Measurements from ENCODE around the gene LPP. TPM values are rescaled to one million over a fixed set of nuclear protein-coding genes. Genes with fewer than 3 reads are reported as not detected.

Gene LPP
- total RNA-seq, 6 donors from 2014 or later, result 86.0 to 196 (median 160) TPM

DNA sequence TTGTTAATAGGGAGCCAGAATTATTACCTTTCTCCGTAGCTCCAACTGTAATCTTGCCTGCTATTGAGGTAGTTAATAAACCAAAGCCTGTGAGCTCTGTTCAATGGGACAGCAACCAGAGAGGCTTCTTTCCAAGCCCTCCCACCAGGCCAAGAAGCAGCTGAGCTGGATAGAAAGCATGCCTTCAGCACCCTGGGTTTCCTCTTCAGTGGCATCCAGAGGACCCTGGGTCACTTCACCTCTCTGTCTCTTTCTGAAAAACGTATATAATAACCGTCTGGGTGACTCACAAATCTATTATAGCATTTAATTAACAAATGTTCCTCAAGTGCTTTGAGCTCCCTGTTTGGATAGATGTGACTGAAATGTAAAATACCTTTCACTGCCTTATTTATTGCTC is 420.0 kb downstream of the LPP start:
- DNase-seq (no peak), ATAC-seq (ENCODE audit: low FRiP score in 2 of 2) (no peak)
- Histone ChIP-seq H3K4me1 (peaks cover 0 to 17% (median 6%) of the 10 kb centered on the region in 4 donors), H3K27me3 (no peaks in the 10 kb centered on the region), H3K36me3 (no peaks in the 10 kb centered on the region), H3K27ac (no peak overlapping the region), H3K9me3 (no peaks in the 10 kb centered on the region), H3K4me3 (no peak overlapping the region)
- WGBS, 2 donors, result 85 to 88% methylated on average over 3 of the region's 3 CpGs
- TF ChIP-seq, protein P1, sequence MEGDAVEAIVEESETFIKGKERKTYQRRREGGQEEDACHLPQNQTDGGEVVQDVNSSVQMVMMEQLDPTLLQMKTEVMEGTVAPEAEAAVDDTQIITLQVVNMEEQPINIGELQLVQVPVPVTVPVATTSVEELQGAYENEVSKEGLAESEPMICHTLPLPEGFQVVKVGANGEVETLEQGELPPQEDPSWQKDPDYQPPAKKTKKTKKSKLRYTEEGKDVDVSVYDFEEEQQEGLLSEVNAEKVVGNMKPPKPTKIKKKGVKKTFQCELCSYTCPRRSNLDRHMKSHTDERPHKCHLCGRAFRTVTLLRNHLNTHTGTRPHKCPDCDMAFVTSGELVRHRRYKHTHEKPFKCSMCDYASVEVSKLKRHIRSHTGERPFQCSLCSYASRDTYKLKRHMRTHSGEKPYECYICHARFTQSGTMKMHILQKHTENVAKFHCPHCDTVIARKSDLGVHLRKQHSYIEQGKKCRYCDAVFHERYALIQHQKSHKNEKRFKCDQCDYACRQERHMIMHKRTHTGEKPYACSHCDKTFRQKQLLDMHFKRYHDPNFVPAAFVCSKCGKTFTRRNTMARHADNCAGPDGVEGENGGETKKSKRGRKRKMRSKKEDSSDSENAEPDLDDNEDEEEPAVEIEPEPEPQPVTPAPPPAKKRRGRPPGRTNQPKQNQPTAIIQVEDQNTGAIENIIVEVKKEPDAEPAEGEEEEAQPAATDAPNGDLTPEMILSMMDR (IDR thresholded peaks at IDR 0.05), result no peak
- TF ChIP-seq EP300 (IDR thresholded peaks at IDR 0.05) (no peak), POLR2AphosphoS5 (IDR thresholded peaks at IDR 0.05) (no peak), POLR2A (IDR thresholded peaks at IDR 0.05) (no peak)

DNA sequence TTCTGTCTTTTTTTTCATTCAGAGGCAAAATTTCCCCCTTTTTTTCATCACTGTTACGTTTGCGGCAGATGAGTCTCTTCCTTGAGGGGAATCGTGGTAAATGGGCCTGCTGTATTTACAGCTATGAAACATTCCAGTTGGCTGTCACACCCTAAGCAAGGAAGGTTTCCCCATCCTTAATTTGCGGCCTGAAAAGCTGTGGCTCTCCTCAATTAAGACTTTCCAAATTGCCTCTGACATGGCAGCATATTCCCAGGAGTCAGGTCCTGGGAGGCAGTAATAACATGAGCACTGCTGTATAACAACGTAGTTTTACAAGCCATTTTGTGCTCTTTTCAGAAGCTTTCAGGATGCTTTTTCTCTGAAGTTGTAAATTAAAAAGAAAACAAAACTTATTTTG is 420.9 kb downstream of the LPP start:
- H3K4me3 ChIP-seq, result no peak overlapping the region
- peaks cover 0 to 17% (median 6%) of the 10 kb centered on the region in 4 donors for H3K4me1 ChIP-seq
- no peak overlapping the region for H3K27ac ChIP-seq
- no peak for DNase-seq
- ATAC-seq (ENCODE audit: low FRiP score in 2 of 2), result no peak
- no peaks in the 10 kb centered on the region for H3K36me3 ChIP-seq
- no peaks in the 10 kb centered on the region for H3K27me3 ChIP-seq
- TF ChIP-seq EP300 (IDR thresholded peaks at IDR 0.05), result no peak
- no peak for TF ChIP-seq POLR2A (IDR thresholded peaks at IDR 0.05)
- TF ChIP-seq, protein P1 (IDR thresholded peaks at IDR 0.05), result no peak
- no peak for TF ChIP-seq POLR2AphosphoS5 (IDR thresholded peaks at IDR 0.05)
- no peaks in the 10 kb centered on the region for H3K9me3 ChIP-seq
- WGBS, 2 donors, result 90 to 93% methylated on average over 5 of the region's 5 CpGs

DNA sequence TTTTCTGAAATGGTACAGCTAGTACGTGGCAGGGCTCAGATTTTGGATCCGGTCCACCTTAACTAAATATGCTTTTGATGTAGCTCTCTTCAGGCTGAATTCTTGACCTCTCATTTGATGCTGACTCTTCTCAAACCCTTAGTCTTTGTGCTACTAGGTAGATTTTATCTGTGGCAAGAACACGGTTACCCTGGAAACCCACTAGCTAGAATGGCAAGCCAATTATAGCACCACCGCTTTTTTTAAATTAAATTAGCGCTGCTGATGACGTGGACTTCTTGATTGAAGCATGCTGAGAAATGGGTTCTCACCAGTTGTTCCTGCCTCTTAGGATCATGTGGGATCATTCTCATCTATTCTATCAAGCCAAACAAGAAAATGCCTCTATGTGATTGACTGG is 421.5 kb downstream of the LPP start:
- TF ChIP-seq EP300 (IDR thresholded peaks at IDR 0.05), result no peak
- TF ChIP-seq POLR2A (IDR thresholded peaks at IDR 0.05), result no peak
- TF ChIP-seq, protein P1 (IDR thresholded peaks at IDR 0.05), result no peak
- no peak for TF ChIP-seq POLR2AphosphoS5 (IDR thresholded peaks at IDR 0.05)
- DNase-seq, result no peak
- ATAC-seq (ENCODE audit: low FRiP score in 2 of 2), result no peak
- H3K27ac ChIP-seq, result no peak overlapping the region
- no peaks in the 10 kb centered on the region for H3K9me3 ChIP-seq
- 94 to 95% methylated on average over 6 of the region's 6 CpGs for WGBS, 2 donors
- H3K4me3 ChIP-seq, result no peak overlapping the region
- H3K36me3 ChIP-seq, result no peaks in the 10 kb centered on the region
- peaks cover 0 to 17% (median 6%) of the 10 kb centered on the region in 4 donors for H3K4me1 ChIP-seq
- no peaks in the 10 kb centered on the region for H3K27me3 ChIP-seq

DNA sequence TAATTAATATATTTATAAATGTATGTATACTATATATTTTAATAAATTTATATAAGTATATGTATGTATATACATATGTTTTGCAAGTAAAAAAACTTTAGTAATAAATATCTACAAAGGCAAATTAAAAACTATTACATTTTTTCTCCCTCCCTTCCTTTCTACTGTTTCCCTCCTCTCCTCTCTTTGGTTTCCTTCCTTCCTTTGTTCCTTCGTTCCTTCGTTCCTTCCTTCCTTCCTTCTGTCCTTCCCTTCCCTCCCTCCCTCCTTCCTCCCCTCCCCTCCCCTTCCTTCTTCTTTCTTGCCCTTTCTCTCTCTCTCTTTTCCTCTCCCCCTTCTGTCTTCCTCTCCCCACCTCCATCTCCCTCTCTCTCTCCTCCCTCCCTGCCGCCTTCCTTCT is 423.6 kb downstream of the LPP start:
- H3K4me1 ChIP-seq, result peaks cover 0 to 5% (median 0%) of the 10 kb centered on the region in 4 donors
- TF ChIP-seq, protein P1 (IDR thresholded peaks at IDR 0.05), result no peak
- TF ChIP-seq POLR2A (IDR thresholded peaks at IDR 0.05), result no peak
- TF ChIP-seq EP300 (IDR thresholded peaks at IDR 0.05), result no peak
- TF ChIP-seq POLR2AphosphoS5 (IDR thresholded peaks at IDR 0.05), result no peak
- no peak overlapping the region for H3K27ac ChIP-seq
- no peaks in the 10 kb centered on the region for H3K9me3 ChIP-seq
- no peak overlapping the region for H3K4me3 ChIP-seq
- no peaks in the 10 kb centered on the region for H3K36me3 ChIP-seq
- DNase-seq (no peak), ATAC-seq (ENCODE audit: low FRiP score in 2 of 2) (no peak)
- WGBS, 2 donors, result 100% methylated on average over 1 of the region's 3 CpGs
- no peaks in the 10 kb centered on the region for H3K27me3 ChIP-seq
